Esophagus muscularis mucosa (tissue), 3 donors: Measurements from ENCODE around the gene IL2RA.

Experiments used
- CTCF ChIP-seq, 3 experiments: fragments of 200-600 bp in 2 of 3; fragments of 450-650 bp in 1 of 3; sonication (generic) in 2 of 3; IDR thresholded peaks; one replicate each; pipeline ENCODE4 v1.5.1; 2017 to 2019; ENCODE audit warnings: antibody characterized with exemption in 3 of 3, mild to moderate bottlenecking in 2 of 3, moderate library complexity in 1 of 3
- POLR2A ChIP-seq: fragments of 450-650 bp; IDR thresholded peaks from one replicate; pipeline ENCODE4 v1.6.1; 2017; ENCODE audit warnings: antibody characterized with exemption, moderate library complexity, mild to moderate bottlenecking, low read depth
- POLR2AphosphoS5 ChIP-seq, 2 donors: sonication (generic); formaldehyde crosslinking; IDR thresholded peaks; one replicate each; pipeline ENCODE4 v1.6.1; 2017; ENCODE audit warnings: antibody characterized with exemption in 2 of 2

DNA sequence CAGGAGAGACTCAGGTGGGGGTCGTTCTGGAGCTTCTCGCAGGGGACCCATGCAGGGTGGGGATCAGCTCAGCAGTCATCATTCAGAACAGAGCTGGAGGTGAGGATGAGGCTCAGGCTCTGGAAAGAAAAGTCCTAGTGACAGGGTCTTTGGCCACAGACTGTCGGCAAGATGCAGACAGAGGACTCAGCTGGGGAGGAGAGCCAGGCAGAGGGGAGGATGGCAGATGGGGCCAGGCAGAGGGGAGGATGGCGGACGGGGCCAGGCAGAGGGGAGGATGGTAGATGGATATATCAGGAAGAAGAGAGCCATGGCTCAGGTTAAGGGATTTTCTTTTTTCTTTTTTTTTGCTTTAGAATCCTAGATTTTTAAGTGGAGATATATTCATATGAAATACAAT, 77.1 kb downstream of the IL2RA start:
- TF ChIP-seq CTCF (IDR thresholded peaks at IDR 0.05): no peak
- TF ChIP-seq POLR2A: no peak
- no peak for TF ChIP-seq POLR2AphosphoS5 (IDR thresholded peaks at IDR 0.05)
